ENCODE measurements around the gene TBC1D1. TPM values are rescaled to one million over a fixed set of nuclear protein-coding genes. Genes with fewer than 3 reads are reported as not detected.

TBC1D1 gene
- total and polyA plus RNA-seq, 2 donors (not counting 3 experiments of a cell fraction or from before 2014, with no cell fraction given): 63.5 to 116 TPM

DNA sequence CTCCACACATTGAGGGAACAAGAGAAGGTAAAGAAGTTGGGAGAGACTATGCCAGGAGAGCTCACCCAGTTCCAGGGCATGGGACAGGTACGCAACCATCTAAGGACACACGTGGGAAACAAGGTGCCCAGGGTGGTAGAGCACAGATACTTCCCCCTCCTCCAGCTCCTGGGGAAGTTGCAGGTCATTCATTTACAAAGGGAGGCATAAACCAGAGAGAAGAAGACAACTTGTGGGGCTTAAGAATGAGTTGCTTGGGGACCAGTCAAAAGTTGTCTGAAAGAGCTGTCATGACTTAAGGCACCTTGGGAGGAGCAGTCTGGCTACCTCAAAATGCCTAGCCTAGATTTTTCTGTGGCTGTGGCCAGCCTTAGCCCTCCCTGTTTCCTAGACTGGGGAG is 255.5 kb downstream of the TBC1D1 start:
- FAIRE-seq (no peak), DNase-seq (ENCODE audit: low read depth, low spot score) (no peak)
- Histone ChIP-seq H2AFZ (ENCODE audit: low read depth, low read length) (no peak overlapping the region), H3K9ac (replicated peaks; ENCODE audit: extremely low read depth, insufficient read depth, low read length) (no peak overlapping the region), H3K27me3 (ENCODE audit: control insufficient read depth in 2 of 2, insufficient read depth in 2 of 2, low read length in 2 of 2) (no peaks in the 10 kb centered on the region), H3K4me1 (ENCODE audit: control insufficient read depth, extremely low read depth, insufficient read depth, low read length) (no peaks in the 10 kb centered on the region), H3K9me3 (replicated peaks; ENCODE audit: control insufficient read depth, insufficient read depth, low read length) (no peaks in the 10 kb centered on the region), H3K79me2 (ENCODE audit: control insufficient read depth, insufficient read depth, low read length) (no peaks in the 10 kb centered on the region), H3K36me3 (ENCODE audit: control insufficient read depth in 2 of 2, extremely low read depth in 1 of 2, insufficient read depth in 2 of 2, low read length in 2 of 2) (no peaks in the 10 kb centered on the region), H4K20me1 (replicated peaks; ENCODE audit: control insufficient read depth, extremely low read depth, insufficient read depth, low read length) (no peaks in the 10 kb centered on the region), H3K4me2 (ENCODE audit: insufficient read depth, low read length) (no peak overlapping the region), H3K9me1 (replicated peaks; ENCODE audit: control insufficient read depth, extremely low read depth, insufficient read depth, low read length) (no peaks in the 10 kb centered on the region), H3K4me3 (replicated peaks in 1 of 3; ENCODE audit: insufficient read depth in 1 of 3, low read depth in 1 of 3, low read length in 3 of 3) (no peak overlapping the region), H3K27ac (ENCODE audit: insufficient read depth, low read depth, low read length) (no peak overlapping the region)
- ChIA-PET CTCF (no interaction called here), POLR2A (no interaction called here)
- dilution Hi-C loops (cut with MboI; ENCODE audit: extremely low pct_ligation_motif_present, low sequenced_read_pairs) (no loop called here), intact Hi-C loops (cut with micrococcal nuclease) (no loop called here)
- TF ChIP-seq, protein P1, sequence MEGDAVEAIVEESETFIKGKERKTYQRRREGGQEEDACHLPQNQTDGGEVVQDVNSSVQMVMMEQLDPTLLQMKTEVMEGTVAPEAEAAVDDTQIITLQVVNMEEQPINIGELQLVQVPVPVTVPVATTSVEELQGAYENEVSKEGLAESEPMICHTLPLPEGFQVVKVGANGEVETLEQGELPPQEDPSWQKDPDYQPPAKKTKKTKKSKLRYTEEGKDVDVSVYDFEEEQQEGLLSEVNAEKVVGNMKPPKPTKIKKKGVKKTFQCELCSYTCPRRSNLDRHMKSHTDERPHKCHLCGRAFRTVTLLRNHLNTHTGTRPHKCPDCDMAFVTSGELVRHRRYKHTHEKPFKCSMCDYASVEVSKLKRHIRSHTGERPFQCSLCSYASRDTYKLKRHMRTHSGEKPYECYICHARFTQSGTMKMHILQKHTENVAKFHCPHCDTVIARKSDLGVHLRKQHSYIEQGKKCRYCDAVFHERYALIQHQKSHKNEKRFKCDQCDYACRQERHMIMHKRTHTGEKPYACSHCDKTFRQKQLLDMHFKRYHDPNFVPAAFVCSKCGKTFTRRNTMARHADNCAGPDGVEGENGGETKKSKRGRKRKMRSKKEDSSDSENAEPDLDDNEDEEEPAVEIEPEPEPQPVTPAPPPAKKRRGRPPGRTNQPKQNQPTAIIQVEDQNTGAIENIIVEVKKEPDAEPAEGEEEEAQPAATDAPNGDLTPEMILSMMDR (IDR thresholded peaks at IDR 0.05; ENCODE audit: extremely low read depth in 1 of 2, insufficient read depth in 1 of 2, low read depth in 1 of 2, low read length in 2 of 2): no peak
- TF ChIP-seq FOS (IDR thresholded peaks at IDR 0.05; ENCODE audit: borderline replicate concordance, insufficient read depth, low read length): no peak
- no TSS peak for BruUV-seq (replicated peaks)

DNA sequence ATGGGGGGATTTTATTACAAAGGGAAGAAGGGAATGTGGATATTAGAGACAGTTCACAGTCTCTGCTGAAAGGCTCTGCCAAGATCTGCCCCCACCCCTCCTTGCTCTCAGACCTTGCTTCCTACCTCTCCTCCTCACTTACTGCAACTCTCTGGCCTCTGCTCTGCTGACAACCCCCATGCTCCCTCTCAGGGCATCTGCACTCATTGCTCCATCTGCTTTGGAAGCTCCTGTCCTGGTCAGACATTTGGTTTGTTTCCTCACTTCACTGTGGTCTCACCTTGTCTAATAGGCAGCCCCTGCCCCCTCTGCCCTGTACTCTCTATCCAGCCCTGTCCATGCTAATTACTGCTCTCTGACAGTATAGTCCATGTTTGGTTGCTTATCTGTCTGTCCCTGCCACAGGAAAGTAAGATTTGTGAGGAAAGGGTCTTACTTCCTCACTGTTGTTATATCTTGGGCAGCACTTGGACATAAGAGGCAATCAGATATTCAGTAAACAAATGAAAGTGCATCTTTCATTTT is 258.6 kb downstream of the TBC1D1 start:
- H3K4me2 ChIP-seq (ENCODE audit: insufficient read depth, low read length): no peak overlapping the region
- H3K9ac ChIP-seq (replicated peaks; ENCODE audit: extremely low read depth, insufficient read depth, low read length): no peak overlapping the region
- no TSS peak for BruUV-seq (replicated peaks)
- no peaks in the 10 kb centered on the region for H3K9me3 ChIP-seq (replicated peaks; ENCODE audit: control insufficient read depth, insufficient read depth, low read length)
- ChIA-PET CTCF (interaction anchor here (1.0 kb wide), 1 partner anchor 13 kb away, joined by 3 read pairs; no protein-coding TSS in a partner anchor), POLR2A (no interaction called here)
- FAIRE-seq: no peak
- H3K36me3 ChIP-seq (ENCODE audit: control insufficient read depth in 2 of 2, extremely low read depth in 1 of 2, insufficient read depth in 2 of 2, low read length in 2 of 2): no peaks in the 10 kb centered on the region
- no peaks in the 10 kb centered on the region for H4K20me1 ChIP-seq (replicated peaks; ENCODE audit: control insufficient read depth, extremely low read depth, insufficient read depth, low read length)
- no peaks in the 10 kb centered on the region for H3K9me1 ChIP-seq (replicated peaks; ENCODE audit: control insufficient read depth, extremely low read depth, insufficient read depth, low read length)
- H3K4me1 ChIP-seq (ENCODE audit: control insufficient read depth, extremely low read depth, insufficient read depth, low read length): no peaks in the 10 kb centered on the region
- no peak overlapping the region for H3K27ac ChIP-seq (ENCODE audit: insufficient read depth, low read depth, low read length)
- TF ChIP-seq MYC (IDR thresholded peaks at IDR 0.05; ENCODE audit: low read depth, low read length) (no peak), EZH2 (IDR thresholded peaks at IDR 0.05; ENCODE audit: borderline replicate concordance, low read depth, low read length, severe bottlenecking) (no peak), FOS (IDR thresholded peaks at IDR 0.05; ENCODE audit: borderline replicate concordance, insufficient read depth, low read length) (no peak), POLR2AphosphoS5 (IDR thresholded peaks at IDR 0.05; ENCODE audit: insufficient read depth, low read depth, low read length) (no peak), GATA2 (IDR thresholded peaks at IDR 0.05; ENCODE audit: insufficient read depth, insufficient read length, low read depth, low read length) (no peak), POLR2A (IDR thresholded peaks at IDR 0.05; ENCODE audit: low read depth, low read length) (no peak), MAX (IDR thresholded peaks at IDR 0.05; ENCODE audit: insufficient read depth, insufficient read length) (no peak), JUN (IDR thresholded peaks at IDR 0.05; ENCODE audit: borderline replicate concordance, insufficient read depth, insufficient read length, low read depth) (no peak)
- TF ChIP-seq, protein P1 (IDR thresholded peaks at IDR 0.05; ENCODE audit: extremely low read depth in 1 of 2, insufficient read depth in 1 of 2, low read depth in 1 of 2, low read length in 2 of 2): no peak
- DNase-seq (ENCODE audit: low read depth, low spot score): no peak
- H3K27me3 ChIP-seq (ENCODE audit: control insufficient read depth in 2 of 2, insufficient read depth in 2 of 2, low read length in 2 of 2): peaks cover 0 to 7% of the 10 kb centered on the region in 2 experiments
- H3K79me2 ChIP-seq (ENCODE audit: control insufficient read depth, insufficient read depth, low read length): no peaks in the 10 kb centered on the region
- dilution Hi-C loops (cut with MboI; ENCODE audit: extremely low pct_ligation_motif_present, low sequenced_read_pairs) (no loop called here), intact Hi-C loops (cut with micrococcal nuclease) (no loop called here)
- no peak overlapping the region for H3K4me3 ChIP-seq (replicated peaks in 1 of 3; ENCODE audit: insufficient read depth in 1 of 3, low read depth in 1 of 3, low read length in 3 of 3)
- no peak overlapping the region for H2AFZ ChIP-seq (ENCODE audit: low read depth, low read length)

All from endothelial cell of umbilical vein (primary cell).